HL-60 (cell line): ENCODE measurements around the gene CHRNG.

Experiments
- DNase-seq, 2 experiments: peaks; one replicate each; pipeline ENCODE4 v3.0.0-alpha.2; 2010 to 2020; ENCODE audit warnings: low read depth in 1 of 2, low spot score in 1 of 2
- H3K27ac ChIP-seq: fragments of 250-450 bp; sonication (Bioruptor Pico); replicated peaks from 2 replicates; pipeline ENCODE4 v1.5.1; 2020; ENCODE audit warnings: mild to moderate bottlenecking, moderate library complexity
- H3K27me3 ChIP-seq: fragments of 250-450 bp; sonication (Bioruptor Pico); 2 replicates; pipeline ENCODE4 v1.5.1; 2021; ENCODE audit warnings: mild to moderate bottlenecking, moderate library complexity; ENCODE audit not compliant: insufficient read depth, poor library complexity, severe bottlenecking
- H3K4me3 ChIP-seq: replicated peaks from 2 replicates; pipeline ENCODE4 v1.5.1; 2011; ENCODE audit warnings: mild to moderate bottlenecking, control low read depth, low read length; ENCODE audit not compliant: insufficient read depth
- GABPA ChIP-seq: IDR thresholded peaks from 2 replicates; pipeline ENCODE4 v1.6.1; 2012; ENCODE audit warnings: low read depth
- POLR2AphosphoS5 ChIP-seq: IDR thresholded peaks from 2 replicates; pipeline ENCODE4 v1.6.1; 2012; ENCODE audit warnings: low read depth
- SPI1 ChIP-seq: IDR thresholded peaks from 2 replicates; pipeline ENCODE4 v1.6.1; 2012; ENCODE audit warnings: low read depth, mild to moderate bottlenecking, borderline replicate concordance
- TF ChIP-seq, protein P1 (sequence below): IDR thresholded peaks from one replicate; pipeline ENCODE4 v1.5.1; 2011; ENCODE audit warnings: low read length, control low read depth, inconsistent platforms; ENCODE audit not compliant: insufficient read depth
- TF ChIP-seq, protein P2 (sequence below): IDR thresholded peaks from 2 replicates; pipeline ENCODE4 v1.6.1; 2012; ENCODE audit warnings: low read depth; ENCODE audit not compliant: insufficient replicate concordance

Gene CHRNG

DNA sequence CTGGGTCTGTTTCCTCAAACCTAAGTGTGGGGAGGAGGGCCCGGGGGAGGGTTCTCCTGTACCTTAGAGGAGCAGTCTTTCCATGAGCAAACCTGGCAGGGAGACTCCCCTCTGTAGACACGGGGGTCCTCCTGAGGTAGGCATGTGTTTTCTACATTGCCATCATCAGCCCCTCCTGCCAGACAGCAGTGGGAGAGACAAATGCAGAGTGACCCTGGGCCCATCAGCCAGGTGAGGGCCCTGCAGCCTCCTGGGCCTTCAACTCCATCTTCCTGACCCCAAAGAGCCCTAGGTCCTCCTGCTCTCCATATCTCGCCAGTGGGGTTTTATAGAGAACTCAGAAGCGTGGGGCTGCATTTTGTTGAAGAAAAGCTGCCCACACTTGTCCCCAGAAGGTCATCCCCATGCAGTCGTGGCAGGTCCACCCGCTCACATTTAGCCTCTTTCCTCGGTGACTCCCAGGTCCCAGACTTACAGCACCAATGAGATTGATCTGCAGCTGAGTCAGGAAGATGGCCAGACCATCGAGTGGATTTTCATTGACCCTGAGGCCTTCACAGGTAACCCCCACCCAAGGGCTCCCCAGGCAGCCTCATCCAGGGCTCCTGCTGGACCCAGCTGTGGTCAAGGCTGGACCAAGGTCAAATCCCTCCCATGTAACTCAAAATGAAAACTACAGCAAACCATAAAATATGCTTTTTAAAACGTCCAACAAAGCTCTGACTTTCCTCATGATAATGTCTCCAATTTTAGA, 2.6 kb downstream of the CHRNG start:
- no peak for DNase-seq
- TF ChIP-seq POLR2AphosphoS5 (no peak), GABPA (no peak), SPI1 (no peak)
- TF ChIP-seq, protein P1, sequence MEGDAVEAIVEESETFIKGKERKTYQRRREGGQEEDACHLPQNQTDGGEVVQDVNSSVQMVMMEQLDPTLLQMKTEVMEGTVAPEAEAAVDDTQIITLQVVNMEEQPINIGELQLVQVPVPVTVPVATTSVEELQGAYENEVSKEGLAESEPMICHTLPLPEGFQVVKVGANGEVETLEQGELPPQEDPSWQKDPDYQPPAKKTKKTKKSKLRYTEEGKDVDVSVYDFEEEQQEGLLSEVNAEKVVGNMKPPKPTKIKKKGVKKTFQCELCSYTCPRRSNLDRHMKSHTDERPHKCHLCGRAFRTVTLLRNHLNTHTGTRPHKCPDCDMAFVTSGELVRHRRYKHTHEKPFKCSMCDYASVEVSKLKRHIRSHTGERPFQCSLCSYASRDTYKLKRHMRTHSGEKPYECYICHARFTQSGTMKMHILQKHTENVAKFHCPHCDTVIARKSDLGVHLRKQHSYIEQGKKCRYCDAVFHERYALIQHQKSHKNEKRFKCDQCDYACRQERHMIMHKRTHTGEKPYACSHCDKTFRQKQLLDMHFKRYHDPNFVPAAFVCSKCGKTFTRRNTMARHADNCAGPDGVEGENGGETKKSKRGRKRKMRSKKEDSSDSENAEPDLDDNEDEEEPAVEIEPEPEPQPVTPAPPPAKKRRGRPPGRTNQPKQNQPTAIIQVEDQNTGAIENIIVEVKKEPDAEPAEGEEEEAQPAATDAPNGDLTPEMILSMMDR, result no peak
- TF ChIP-seq, protein P2, sequence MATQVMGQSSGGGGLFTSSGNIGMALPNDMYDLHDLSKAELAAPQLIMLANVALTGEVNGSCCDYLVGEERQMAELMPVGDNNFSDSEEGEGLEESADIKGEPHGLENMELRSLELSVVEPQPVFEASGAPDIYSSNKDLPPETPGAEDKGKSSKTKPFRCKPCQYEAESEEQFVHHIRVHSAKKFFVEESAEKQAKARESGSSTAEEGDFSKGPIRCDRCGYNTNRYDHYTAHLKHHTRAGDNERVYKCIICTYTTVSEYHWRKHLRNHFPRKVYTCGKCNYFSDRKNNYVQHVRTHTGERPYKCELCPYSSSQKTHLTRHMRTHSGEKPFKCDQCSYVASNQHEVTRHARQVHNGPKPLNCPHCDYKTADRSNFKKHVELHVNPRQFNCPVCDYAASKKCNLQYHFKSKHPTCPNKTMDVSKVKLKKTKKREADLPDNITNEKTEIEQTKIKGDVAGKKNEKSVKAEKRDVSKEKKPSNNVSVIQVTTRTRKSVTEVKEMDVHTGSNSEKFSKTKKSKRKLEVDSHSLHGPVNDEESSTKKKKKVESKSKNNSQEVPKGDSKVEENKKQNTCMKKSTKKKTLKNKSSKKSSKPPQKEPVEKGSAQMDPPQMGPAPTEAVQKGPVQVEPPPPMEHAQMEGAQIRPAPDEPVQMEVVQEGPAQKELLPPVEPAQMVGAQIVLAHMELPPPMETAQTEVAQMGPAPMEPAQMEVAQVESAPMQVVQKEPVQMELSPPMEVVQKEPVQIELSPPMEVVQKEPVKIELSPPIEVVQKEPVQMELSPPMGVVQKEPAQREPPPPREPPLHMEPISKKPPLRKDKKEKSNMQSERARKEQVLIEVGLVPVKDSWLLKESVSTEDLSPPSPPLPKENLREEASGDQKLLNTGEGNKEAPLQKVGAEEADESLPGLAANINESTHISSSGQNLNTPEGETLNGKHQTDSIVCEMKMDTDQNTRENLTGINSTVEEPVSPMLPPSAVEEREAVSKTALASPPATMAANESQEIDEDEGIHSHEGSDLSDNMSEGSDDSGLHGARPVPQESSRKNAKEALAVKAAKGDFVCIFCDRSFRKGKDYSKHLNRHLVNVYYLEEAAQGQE, result no peak
- Histone ChIP-seq H3K4me3 (no peak overlapping the region), H3K27me3 (no peaks in the 10 kb centered on the region), H3K27ac (no peak overlapping the region)

DNA sequence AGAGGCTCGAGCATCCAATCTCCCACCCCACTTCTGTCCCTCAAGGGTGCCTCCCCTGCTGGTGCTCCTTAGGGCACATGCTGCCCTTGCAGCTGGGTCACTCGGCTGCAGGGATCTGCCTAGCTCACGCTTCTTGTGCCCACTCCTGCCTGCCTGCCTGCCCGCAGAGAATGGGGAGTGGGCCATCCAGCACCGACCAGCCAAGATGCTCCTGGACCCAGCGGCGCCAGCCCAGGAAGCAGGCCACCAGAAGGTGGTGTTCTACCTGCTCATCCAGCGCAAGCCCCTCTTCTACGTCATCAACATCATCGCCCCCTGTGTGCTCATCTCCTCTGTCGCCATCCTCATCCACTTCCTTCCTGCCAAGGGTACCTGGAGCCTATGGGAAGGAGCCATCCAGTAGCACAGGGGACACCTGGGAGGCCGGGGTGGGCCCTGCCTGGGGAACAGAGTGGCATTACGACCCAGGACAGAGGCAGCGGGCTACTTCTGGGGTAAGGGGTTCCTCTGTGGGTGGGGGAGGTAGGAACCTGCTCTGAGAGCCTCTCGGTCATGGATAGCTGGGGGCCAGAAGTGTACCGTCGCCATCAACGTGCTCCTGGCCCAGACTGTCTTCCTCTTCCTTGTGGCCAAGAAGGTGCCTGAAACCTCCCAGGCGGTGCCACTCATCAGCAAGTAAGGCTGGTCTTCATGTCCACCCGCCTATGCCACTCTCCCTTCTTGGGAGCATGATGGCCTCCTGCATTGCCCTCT, 3.4 kb downstream of the CHRNG start:
- Histone ChIP-seq H3K27me3 (no peaks in the 10 kb centered on the region), H3K4me3 (no peak overlapping the region), H3K27ac (no peak overlapping the region)
- TF ChIP-seq, protein P2, result no peak
- TF ChIP-seq SPI1 (no peak), POLR2AphosphoS5 (peak; percentile 45; the same call in 1 of the 2 replicates)
- TF ChIP-seq, protein P1, result no peak
- DNase-seq, result no peak

DNA sequence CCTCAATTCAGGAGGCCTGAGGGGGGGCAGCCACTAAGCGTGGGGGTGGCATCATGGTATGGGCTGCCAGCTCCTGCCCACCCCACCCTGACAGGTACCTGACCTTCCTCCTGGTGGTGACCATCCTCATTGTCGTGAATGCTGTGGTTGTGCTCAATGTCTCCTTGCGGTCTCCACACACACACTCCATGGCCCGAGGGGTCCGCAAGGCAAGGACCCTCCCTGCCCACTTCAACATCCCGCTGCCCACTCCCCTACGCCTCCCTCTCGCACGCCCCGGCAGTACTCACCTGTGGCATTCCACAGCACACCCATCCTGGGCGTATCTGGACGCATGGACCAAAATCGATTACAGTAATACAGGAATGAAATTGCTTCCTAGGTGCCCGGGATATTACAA, 4.0 kb downstream of the CHRNG start:
- no peaks in the 10 kb centered on the region for H3K27me3 ChIP-seq
- H3K4me3 ChIP-seq, result no peak overlapping the region
- no peak overlapping the region for H3K27ac ChIP-seq
- DNase-seq, result no peak
- TF ChIP-seq GABPA, result no peak
- TF ChIP-seq, protein P1, result no peak
- no peak for TF ChIP-seq SPI1
- TF ChIP-seq POLR2AphosphoS5, result no peak
- TF ChIP-seq, protein P2, result no peak
